Retina (tissue), 1 donor: Measurements from ENCODE around the gene PDC.
"Not testable (repeated sequence)": the region's sequence is repeated elsewhere in the genome, so short reads cannot be mapped to it uniquely, and the experiment has no call there.

Source experiments
- DNase-seq: peaks from one replicate; pipeline ENCODE4 v3.0.0-alpha.2; 2016

The PDC gene

DNA sequence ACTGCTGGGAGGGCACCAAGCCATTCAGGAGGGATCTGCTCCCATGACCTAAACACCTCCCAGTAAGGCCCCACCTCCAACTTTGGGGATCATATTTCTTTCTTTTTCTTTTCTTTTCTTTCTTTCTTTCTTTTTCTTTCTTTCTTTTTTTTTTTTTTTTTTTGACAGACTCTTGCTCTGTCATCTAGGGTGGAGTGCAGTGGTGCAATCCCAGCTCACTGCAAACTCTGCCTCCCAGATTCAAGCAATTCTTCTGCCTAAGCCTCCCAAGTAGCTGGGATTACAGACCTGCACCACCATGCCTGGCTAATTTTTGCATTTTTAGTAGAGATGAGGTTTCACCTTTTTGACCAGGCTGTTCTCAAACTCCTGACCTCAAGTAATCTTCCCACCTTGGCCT is 4.6 kb upstream of the PDC start:
- DNase-seq: not testable (repeated sequence)

DNA sequence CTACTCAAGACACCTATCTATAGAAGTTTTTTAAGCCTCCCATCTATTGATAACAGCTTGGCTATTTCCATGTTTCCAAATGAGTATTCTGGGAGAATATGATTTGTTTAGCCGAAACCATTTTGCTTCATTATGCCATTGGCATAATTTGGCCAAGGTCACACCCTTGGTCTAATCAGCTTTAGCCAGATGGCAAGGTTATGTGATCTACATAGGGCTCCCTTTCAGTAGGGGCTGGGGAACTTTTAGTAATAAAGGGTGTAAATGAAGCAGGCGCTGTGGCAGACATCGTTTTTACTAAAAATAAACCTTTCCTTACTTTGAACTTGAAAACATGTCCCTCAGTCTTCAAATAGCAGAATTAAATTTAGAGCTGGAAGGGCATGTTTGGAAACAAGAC is 3.0 kb upstream of the PDC start:
- DNase-seq: no peak

DNA sequence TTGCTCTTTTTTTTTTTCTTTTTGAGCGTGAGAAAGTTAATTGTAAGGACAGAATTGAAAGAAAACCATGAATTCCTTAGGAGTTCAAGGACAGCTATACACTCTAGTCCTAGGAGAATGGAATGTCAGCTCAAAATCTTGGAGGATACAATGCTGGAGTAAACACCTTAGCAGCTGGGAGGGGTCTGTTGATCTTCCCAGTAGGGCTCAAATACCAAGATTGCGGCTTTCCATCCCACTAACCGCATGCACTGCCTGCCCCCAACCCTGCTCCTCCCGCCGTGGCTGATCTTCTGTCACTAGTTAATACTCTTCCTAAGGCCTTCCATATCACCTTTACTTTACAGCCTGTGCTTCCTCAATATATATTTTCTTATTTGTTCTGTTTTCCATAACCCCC is 2.6 kb upstream of the PDC start:
- no peak for DNase-seq

DNA sequence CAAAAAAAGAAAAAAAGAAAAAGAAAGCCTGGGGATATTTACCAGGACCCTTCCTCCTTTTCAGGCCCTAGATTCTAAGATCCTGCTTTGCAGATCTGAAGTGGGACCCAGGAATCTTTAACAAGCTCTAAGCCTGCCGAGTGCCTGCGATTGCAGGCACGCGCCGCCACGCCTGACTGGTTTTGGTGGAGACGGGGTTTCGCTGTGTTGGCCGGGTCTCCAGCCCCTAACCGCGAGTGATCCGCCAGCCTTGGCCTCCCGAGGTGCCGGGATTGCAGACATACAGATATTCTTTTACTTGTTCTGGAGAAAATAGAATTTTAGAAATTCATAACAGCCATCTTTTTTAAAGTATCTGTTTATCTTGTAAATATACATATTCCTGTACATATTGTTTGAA is 1.8 kb downstream of the PDC start:
- DNase-seq: not testable (repeated sequence)

DNA sequence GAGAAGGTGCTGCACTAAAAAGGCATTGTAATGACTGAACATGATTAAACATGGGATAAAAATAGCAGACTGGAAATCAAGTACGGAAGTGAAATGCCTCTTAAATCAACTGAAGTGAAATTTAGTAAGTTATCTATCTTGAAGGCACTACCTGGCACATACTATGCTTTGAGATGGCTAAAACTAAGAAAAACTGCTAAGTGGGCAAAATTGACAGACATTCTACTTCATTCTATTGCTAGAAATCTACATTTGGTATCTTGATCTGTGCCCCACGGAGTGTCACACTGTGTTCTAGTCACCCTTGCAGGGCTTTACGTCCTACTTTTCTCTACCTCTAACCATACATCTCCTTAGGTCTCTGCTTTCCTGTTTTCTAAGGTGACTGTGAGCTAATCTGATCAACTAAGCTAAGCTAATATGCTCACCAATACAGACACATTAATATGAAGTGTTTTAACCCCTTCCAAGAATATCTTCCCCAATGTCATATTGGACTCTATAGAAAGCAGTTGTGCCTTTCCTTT is 4.1 kb downstream of the PDC start:
- no peak for DNase-seq

DNA sequence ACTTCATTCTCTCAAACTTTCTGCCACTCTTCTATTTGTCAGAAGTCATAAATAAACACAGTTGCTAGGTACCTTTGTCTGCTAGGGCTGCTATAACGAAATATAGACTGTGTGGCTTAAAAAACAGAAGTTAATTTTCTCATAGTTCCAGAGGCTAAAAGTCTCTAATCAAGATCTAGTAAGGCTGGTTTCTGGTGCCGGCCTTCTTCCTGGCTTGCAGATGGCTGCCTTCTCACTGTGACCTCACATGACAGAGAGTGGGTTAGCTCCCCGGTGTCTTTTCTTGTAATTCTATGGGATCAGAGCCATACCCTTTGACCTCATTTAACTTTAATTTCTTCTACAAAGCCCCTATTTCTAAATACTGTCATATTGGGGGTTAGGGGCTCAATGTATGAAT is 5.9 kb downstream of the PDC start:
- DNase-seq: no peak

DNA sequence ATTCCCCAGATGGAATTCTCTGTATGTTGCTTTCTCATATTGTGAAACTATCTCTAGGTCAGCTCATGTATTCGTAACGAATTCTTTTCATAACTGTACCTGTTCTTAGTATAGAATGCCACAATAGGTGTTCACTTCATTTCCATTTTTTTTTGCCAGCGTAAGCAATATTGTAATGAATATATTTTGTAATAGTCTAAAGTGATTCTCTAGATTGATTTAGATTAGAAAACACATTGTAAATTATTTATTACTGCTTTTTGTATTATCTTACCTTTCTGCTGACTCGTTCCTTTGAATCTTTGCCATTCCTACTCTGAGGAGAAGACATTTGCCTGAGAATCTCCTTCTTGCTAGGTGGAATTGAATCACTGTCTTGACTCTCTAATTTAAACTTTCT is 14.8 kb downstream of the PDC start:
- DNase-seq: no peak

DNA sequence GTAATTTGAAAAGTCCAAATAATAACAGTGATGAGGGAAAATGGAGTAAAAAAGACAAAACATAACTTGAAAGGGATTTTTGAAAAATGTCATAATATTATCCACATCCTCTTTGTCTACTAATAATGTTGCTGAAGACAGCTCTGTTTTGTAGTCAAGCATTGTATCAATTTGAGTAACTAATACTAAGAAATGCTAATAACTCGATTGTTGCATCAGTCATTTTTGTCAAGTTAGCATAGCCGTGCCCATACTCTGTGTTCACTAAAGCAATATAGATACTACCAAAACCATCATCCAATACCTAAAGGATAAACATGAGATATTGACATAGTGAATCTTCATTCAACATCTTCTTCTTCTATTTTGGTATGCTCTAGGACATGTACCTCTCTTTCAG is 17.3 kb downstream of the PDC start:
- no peak for DNase-seq

DNA sequence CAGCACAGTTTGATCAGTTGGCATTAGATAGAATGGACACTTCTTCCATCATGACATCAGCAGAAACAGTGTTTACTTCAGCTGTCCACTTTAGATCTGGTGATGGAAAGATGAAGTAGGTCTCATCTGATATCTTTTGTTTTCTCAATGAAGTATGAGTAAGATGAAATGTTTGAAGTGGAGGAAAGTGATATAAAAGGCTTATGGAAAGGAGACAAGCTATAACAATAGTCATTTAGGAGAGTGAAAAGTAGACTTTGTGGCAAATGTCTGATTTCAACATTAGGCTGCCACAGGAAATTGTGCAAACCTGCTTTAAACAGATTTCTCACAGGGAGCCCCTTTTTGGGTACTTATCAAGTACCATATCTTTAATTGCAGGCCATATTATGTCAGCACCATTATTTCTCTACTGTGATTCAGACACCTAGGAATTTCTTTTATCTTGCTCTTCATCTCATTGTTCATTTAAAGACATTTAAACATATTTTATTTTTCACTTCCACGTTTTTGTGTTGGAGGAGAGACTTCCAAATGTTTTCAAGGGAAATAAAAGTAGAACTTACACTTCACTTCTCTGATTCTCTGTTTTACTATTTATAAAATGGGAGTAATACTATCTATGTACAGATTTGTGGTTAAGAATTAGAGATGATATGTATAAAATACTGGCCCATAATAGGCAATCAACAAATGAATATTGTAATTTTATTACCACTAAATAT is 18.1 kb downstream of the PDC start:
- no peak for DNase-seq

DNA sequence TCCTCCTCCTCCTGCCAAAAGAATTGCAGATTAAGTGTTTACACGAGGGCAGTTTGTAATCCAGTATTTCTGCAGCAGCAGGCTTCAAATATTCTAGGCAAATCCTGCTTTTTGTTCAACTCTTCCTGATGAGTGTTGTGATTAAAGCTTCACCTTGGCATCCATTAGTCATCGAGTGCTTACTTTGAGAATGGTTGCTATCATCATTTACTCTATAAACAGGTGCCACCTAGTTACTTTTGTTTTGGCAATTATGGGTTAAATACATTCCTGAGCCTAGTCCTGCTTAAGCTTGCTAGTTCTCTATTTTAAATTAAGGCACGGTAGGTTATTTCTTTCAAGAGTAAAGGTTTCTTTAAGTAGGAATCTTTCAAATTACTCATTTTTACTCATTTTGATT is 20.3 kb downstream of the PDC start:
- no peak for DNase-seq

DNA sequence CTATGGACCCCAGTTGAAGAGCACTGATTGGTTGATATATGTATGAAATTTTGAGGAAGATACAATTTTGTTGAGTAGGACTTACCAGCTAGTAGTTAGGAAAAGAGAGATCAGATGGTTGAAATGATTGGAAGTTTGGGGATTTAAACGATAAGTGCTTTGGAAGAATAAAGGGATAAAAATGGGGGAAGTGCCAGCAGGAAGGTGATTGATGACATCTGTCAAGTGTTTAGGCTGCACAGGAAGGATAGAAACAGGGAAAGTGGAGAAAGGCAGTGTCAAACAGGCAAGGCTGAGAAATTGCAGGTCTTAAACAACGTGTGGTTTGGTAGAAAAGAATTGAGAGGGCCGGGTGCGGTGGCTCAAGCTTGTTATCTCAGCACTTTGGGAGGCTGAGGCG is 22.3 kb downstream of the PDC start:
- DNase-seq: no peak

DNA sequence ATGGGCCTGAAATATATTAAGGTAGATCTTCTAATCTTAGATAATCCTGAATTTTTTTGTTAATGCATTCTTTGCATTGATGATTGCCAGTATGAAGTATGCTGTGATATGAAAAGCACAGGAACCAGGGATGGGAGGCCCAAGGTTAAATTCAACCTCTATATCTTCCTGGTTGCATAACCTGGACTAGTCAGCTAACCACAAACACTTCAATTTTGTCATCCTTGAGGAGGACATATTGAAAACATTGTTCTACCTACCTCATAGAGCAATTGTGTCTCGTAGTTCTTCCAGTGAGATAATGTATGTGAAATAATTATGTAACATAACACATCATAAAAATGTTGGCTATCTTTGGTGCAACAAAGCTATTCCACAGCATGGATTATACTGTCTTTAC is 25.6 kb downstream of the PDC start:
- DNase-seq: no peak

DNA sequence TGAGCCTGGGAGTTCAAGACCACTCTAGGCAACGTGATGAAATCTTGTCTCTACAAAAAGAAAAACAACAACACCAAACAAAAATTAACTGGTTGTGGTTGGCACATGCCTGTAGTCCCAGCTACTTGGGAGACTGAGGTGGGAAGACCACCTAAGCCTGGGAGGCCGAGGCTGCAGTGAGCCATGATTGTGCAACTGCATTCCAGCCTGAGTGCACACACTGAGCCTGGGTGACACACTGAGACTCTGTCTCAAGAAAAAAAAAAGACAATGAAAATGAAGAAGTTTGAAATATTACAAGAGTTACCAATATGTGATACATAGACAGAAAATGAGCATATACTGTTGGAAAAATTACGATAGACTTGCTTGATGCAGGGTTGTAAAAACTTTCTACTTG is 31.9 kb downstream of the PDC start:
- no peak for DNase-seq

DNA sequence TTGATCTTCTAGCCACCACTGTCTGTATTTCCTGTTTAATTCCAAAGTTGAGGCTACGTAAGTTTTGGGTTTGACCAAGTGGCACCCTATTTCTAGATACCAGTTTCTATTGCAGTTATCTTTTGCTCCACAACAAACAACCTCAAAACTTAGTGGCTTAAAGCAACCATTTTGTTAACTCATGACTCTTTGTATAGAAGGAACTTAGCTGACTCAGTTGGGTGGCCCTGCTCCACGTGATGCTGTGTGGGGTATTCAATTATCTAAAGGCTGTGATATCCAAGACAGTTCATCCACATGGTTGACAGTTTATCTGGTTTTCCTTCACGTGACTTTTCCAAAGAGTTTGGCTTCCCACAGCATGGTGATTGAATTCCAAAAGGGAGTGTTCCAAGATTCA is 34.8 kb downstream of the PDC start:
- DNase-seq: no peak

DNA sequence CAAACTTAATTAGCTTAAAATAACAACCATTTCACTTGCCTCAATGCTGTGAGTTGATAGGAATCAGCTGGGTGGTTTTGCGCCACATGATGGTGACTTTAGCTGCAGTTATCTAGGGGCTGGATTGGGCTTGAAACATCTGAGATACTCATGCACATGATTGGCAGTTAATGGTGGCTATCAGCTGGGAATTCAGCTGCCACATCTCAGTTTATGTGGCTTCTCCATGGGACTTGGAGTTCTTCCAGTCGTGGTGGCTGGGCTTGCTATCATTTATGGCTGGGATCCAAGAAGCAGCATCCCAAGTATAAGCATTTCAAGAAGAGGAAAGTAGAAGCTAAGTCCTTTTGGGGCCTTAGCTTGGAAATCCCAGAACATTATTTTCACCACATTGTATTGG is 36.4 kb downstream of the PDC start:
- no peak for DNase-seq

DNA sequence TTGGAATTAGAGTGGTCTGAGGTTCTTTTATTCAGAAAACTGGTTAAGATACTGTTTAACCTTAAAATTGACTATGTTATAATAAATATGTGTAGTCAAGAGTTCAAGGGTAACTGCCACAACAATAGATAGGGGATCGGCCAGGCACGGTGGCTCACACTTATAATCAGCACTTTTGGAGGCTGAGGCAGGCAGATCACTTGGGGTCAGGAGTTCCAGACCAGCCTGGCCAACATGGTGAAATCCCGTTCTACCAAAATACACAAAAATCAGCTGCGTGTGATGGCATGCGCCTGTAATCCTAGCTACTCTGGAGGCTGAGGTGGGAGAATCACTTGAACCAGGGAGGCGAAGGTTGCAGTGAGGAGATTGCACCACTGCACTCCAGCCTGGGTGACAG is 39.5 kb downstream of the PDC start:
- no peak for DNase-seq

DNA sequence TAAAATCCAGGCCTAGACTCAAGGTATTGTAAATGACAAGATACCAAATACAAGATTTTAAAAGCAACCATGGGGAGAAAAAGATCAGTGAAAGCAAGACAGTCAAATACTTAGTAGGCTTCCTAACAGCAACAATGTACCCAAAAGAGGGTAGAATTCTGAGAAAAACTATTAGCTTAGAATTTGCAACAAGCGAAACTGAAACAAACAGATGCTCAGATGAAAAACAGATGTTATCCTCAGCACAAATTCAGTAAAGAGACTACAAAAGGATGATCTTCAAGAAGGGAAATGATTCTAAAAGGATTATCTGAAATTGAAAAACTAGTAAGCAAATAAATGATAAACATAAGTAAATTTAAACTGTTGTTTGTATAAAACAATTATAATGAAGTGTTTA is 40.0 kb downstream of the PDC start:
- DNase-seq: no peak

DNA sequence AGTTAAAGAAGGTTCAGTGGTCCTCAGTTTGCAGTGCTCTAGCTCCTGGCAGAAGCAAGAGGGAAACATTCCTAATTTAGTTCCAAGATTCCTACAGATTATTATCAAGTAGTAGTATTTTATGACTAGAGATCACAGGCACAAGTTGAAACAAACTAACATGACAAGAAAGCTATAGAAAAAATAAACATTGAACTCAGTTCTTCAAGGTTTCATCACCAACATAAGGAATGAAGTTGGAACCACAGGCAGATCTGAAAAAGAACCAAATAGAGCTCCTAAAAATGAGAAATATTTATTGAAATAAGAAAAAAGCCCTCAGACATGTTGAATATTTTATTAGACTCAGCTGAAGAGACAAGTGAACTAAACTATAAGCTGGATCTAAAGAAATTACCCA is 40.6 kb downstream of the PDC start:
- no peak for DNase-seq

DNA sequence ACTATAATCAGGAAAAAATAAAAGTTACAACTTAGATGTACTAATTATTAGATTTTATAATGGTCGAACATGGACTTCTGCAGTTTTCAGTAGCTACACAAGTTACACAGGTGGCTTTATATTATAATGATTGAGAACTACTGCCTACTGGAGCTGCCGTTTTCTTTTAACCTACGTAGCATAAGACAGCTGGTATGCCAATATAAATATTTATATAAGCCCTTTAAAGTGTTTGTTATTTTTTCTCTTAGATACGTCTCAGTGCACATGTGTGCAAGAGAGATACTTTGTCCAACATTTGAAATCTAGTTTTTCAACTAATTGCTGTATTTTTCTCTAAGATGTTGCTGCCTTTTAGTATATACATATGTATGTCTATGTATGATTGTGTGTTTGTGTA is 42.4 kb downstream of the PDC start:
- no peak for DNase-seq

DNA sequence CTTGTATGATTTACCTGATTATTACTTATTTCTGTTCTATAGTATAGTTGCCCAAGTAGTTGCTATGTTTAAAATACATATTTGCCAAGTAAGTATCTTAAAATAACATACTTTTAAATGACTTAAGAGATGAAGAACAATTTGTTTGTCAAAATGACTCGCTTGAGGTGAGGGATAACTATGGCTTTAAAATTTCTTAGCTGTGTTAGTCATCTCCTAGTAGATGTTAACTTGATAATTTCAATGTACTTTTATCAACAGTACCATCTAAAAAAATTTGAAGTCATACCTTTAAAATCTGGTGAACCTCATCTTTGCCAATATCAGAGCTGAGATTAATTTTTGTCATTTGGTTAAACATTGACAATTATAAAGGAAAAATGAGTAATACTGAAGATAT is 47.6 kb downstream of the PDC start:
- DNase-seq: no peak

DNA sequence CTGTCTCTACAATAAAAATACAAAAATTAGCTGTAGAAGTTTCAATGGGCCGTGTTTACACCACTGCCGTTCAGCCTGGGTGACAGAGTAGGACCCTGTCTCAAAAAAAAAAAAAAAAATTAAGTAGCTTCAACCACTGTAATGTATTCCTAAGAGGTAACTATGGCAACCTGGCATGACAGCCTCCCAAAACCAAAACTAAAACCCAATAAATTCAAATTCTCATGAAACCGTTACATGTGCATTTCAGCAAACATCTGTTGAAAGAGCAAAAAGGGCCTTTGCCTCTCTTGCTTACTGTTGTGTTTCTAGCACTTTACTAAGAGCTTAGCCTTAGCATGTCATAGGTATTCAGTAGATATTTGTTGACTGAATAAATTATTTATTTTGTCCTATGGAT is 51.8 kb downstream of the PDC start:
- no peak for DNase-seq

DNA sequence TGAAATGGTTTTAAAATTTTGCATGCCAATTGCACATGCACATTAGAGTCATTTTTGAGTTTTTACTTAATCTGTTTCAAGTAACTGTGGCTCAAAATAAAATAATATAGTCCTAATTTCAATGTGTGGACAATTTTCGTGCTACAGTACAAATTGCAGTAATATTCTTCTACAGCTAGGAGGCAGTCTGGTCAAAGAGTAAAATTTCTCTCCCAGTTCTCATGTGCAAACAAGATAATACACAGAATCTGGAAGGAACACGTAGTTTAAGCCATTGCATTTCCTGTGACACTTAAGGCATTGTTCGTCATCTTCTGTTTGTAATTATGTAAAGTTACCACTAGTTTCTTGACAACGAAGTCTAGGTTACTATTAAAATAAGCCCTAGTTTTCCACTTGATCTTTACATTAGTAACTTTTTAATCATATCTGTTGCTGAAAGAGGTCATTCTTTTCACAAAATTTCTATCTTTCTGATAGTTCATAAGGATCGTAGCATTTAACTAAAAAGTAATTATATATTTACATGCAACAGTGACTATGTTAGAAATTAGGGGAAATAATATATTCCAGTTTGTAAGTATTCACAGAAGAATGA is 56.4 kb downstream of the PDC start:
- no peak for DNase-seq

DNA sequence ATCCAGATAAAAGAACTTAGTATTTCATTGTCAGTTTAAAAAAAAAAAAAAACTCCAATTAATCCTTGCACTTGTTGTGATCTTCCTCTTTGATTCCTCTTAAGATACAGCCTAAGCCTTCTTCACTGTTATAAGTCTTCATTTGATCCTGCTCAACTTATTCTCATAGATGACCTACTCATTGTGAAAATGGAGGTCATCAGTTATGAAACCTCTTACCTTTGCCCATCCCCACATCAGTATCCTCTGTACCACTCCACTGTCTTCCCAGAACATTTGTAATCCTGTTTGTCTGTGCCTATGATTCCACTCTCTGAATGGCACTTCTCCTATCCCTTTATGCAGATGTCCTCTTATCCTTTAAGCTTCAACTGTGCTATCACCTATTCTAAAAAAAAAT is 57.3 kb downstream of the PDC start:
- DNase-seq: no peak

DNA sequence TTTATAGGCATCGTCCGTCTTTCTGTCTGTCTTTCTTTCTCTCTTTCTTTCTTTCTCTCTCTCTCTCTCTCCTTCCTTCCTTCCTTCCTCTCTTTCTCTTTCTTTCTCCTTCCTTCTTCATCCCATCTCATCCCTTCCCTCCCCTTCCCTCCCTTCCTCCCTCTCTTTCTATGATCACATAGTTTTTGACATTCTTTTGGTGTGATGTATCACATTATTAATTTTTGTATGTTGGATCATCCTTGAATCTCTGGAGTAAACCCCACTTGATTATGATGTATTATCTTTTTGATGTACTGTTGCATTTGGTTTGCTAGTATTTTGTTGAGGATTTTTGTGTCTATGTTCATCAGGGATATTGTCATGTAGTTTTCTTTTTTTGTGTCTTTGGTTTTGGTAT is 59.5 kb downstream of the PDC start:
- DNase-seq: not testable (repeated sequence)
